ENCODE measurements around the gene CCDC70. TPM values are rescaled to one million over a fixed set of nuclear protein-coding genes. Genes with fewer than 3 reads are reported as not detected.
A peak's percentile ranks its signal among the peaks of the same experiment; 100 is the strongest.

Gene CCDC70
- polyA plus RNA-seq, 4 donors, result not detected

DNA sequence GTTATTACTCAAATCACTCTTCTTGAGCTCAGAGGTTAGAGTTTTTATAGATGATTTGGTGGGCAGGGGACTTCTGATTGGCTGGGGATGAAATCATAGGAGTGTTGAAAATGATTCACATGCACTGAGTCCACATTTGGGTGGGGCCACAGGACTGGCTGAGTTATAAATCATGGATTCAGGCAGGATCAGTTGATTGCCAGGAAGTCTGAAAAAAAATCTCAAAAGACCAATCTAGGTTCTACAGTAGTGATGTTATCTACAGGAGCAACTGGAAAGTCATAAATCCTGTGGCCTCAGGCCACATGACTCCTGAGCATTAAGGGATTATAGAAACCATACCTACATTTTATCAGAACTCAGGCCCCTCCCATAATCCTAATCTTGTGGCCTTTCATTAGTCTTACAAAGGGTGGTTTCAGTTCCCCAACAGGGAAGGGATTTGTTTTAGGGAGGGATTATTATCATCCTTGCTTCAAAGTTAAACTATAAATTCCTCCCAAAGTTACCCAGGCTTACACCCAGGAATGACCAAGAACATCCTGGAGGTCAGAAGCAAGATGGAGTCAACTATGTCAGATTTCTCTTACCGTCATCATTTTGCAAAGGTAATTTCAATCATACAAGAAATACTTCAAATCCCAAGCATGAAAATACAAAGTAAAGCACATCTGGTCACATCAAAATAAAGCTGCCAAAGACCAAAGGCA is 5.6 kb upstream of the CCDC70 start:
- DNase-seq (ENCODE audit: low read depth in 4 of 4, low spot score in 2 of 4), result no peak

DNA sequence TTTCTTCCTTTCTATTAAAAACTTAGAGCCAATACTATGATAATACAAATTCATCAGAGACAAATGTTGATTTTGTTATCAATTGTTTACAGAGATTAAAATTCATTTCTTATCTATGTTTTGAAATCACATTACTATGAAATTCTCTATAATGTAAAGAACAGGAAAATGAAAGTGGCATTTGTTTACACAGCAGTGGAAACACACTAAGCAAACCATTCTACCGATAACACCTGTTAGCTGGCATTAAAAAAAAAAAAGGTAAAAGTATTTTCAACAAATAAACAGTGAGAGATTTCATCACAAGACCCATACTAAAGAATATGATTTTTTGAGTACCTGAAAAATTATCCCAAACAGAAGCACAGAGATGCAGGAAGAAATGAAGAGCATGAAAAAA is 4.8 kb upstream of the CCDC70 start:
- no peak for DNase-seq (ENCODE audit: low read depth in 4 of 4, low spot score in 2 of 4)

- no peak for DNase-seq (ENCODE audit: low read depth in 4 of 4, low spot score in 2 of 4)
These were observed 3.1 kb upstream of the CCDC70 start for GRCh38 chr13:51858433-51859247.

- no peak for DNase-seq (ENCODE audit: low read depth in 4 of 4, low spot score in 2 of 4)
These were observed 1.2 kb downstream of the CCDC70 start for GRCh38 chr13:51862957-51863356.

- DNase-seq (ENCODE audit: low read depth in 4 of 4, low spot score in 2 of 4), result no peak
These were observed 4.1 kb downstream of the CCDC70 start for GRCh38 chr13:51865838-51866237.

GRCh38 chr13:51867062-51867461 is 5.3 kb downstream of the CCDC70 start:
- no peak for DNase-seq (ENCODE audit: low read depth in 4 of 4, low spot score in 2 of 4)

DNA sequence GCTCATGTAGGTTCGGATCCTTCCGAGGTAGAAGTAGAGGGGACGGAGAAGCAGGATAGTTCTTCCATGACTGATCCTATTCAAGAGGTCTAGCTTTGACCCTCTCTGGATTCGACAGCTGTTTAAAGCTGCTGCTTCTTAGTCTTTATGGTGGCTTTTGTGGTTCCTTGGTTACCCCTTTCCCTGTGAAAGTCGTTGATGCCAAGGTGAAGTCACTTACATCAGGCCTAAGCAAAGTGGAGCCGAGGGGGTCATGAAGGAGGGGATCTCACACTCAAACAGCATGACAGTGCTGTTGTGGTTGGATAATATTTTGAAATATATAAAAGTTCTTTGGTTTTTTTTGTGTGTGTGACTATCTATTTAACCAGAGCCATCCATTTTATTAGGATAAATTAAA is 8.1 kb downstream of the CCDC70 start:
- DNase-seq (ENCODE audit: low read depth in 4 of 4, low spot score in 2 of 4), result no peak

DNA sequence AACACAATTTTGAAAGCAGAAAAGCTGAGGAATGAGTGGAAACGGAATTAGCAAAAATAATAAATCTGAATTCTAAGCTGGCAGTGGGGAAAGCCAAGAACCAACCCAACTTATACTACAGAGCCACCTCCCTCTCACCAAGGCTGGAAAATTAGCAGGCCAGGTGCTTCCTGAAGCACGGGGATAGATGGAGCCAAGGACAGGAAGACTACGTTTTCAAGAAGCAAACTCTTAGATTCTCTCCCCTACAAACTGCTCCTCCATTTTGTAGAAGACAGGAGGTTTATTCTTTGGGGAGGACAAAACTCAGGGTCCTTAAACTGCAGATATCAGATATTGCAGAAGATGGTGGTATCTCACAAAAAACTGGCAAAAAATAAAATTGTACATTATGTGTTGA is 8.8 kb downstream of the CCDC70 start:
- no peak for DNase-seq (ENCODE audit: low read depth in 4 of 4, low spot score in 2 of 4)

- DNase-seq (ENCODE audit: low read depth in 4 of 4, low spot score in 2 of 4), result no peak
These were observed 11.5 kb downstream of the CCDC70 start for GRCh38 chr13:51873117-51873798.

DNA sequence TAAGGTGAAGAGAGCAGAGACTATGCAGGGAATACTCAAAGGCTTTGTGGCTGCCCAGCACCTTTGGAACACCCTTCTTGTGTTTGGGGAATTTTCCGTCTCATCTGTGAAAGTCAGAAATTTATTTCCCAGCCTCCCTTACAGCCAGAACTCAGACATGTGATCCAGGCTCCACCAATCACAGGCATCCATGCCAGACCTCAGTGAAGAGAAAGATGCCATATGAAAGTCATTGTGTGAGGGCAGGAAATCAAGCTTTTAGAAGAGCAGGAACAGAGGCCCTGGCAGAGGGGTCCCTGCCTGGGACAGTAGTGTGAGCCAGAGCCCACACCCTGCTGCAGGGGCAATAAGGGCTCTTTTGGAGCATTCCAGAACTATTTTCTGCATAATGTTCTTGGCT is 12.1 kb downstream of the CCDC70 start:
- DNase-seq (ENCODE audit: low read depth in 4 of 4, low spot score in 2 of 4), result no peak

DNA sequence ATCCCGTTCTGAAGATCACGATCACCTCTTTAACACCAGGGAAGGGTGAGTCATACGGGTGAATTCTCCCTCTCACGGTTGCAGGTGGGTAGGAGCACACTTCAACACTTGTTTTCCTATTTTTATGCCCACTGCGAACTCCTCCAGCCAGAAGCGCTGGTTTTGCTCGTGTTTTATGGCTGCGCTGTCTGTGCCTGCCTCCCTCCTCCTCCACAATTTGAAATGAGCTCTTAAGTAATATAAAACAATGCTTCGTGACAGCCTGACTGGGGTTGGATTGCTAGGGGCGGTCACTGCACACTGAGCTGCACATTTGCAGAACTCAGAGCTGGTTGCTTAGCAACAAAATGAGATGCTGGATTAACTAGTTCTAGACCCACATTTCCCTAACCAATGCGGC is 12.9 kb downstream of the CCDC70 start:
- DNase-seq (ENCODE audit: low read depth in 4 of 4, low spot score in 2 of 4), result peak in 3 of 4 donors; percentile 11 to 34 (median 26)

DNA sequence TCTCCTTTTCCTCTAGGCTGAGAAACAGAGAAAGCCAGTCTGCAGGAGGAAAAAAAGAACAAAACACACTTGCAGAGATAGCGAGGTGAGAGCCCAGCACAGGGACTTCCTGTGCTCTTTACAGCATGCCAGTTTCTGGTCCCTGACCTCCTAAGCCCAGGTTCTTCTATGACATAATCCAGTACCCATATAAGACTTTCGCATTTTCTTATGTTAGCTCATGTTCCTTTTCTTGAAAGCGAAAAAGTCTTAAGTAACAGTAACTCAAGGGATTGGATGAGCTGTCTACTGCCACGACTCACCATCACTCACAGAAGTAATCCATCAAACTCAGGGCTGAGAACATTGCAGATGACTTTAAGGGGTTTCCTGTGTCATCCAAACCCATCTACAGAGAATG is 17.4 kb downstream of the CCDC70 start:
- DNase-seq (ENCODE audit: low read depth in 4 of 4, low spot score in 2 of 4), result no peak

DNA sequence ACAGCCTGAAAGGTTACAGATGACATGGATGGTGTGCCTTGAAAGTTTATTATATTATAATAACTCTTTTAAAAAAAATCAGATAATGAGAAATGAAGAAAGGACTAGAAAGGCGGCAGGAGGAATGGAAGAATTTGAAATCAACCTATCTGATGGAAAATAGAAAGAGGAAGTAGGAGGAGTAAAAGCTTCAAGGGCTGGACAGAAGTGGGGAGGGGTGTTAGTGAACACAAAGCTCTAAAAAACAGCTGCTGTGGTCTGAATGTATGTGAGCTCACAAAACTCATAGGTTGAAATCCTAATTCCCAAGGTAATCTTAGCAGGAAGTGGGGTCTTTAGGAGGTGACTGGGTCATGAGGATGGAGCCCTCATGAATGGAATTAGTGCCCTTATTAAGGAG is 19.5 kb downstream of the CCDC70 start:
- DNase-seq (ENCODE audit: low read depth in 4 of 4, low spot score in 2 of 4), result no peak

DNA sequence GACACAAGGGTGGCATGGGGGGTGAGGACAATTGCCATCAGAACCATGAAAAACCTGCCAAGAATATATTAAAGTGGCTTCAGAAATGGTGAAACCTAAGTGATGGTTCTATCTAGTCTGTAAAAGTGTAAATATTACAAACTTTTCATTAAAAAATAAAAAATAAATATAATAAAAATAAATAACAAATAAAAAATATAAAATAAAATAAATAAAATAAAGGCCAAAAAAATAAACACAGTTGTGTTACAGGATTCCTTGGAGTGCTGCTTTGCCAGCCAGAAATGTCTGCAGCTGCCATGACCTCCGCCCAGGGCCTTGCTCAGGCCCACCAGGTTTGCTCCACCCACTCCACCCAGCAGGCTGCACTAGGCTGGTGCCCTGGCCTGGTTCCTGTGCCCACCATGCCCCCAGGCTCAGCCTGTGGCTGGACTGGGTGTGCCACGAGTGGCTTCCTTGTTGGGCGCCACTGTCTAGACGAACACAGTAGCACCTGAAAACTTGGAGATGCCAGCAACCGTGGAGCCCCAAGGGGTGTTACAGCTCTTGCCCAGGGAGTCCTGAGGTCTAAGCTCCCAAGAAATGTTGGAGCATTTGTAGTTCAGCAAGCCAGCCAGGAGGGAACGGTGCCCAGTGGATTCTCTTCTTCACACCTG is 20.9 kb downstream of the CCDC70 start:
- no peak for DNase-seq (ENCODE audit: low read depth in 4 of 4, low spot score in 2 of 4)

GRCh38 chr13:51883226-51883600 is 21.4 kb downstream of the CCDC70 start:
- no peak for DNase-seq (ENCODE audit: low read depth in 4 of 4, low spot score in 2 of 4)

DNA sequence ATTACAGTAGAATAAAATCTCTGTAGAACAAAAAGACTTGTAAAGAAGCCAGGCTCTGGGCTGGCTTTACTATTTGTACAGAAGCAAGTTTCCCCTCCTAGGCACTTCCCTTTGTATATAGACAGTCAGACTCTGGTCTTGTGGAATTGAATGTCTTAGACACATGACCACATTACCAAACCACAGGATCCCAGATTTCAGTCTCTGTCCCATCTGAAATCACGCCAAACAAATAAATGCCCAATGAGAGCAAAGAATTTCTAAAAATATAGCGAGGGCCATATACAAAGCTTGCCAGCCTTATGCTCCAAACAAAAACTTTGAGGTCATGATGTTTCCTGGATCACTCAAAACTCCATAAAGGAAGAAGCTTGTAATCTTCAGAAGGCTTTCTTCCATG is 23.9 kb downstream of the CCDC70 start:
- no peak for DNase-seq (ENCODE audit: low read depth in 4 of 4, low spot score in 2 of 4)

- no peak for DNase-seq (ENCODE audit: low read depth in 4 of 4, low spot score in 2 of 4)
These were observed 25.7 kb downstream of the CCDC70 start for GRCh38 chr13:51887468-51887867.

GRCh38 chr13:51892657-51893056 is 30.9 kb downstream of the CCDC70 start:
- DNase-seq (ENCODE audit: low read depth in 4 of 4, low spot score in 2 of 4), result no peak

DNA sequence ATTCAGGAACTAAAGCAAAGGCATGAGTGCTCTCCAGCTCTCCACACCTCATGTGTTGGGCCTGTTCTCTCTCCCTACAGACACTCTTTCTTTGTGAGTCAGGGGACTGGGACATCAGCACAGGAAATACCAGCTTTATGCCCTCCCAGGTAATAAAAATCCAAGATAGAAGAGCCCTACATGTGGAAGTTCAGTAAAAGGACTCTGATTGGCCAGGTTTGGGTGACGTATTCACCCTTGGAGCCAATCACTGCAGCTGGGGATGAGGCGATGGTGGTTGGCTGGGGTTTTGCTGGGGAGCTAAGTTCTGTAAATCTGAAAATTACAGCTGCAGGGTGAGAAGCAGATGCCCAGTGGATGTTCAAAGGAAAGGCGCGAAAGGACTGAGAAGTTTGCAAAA is 32.5 kb downstream of the CCDC70 start:
- no peak for DNase-seq (ENCODE audit: low read depth in 4 of 4, low spot score in 2 of 4)

- DNase-seq (ENCODE audit: low read depth in 4 of 4, low spot score in 2 of 4), result no peak
These were observed 34.4 kb downstream of the CCDC70 start for GRCh38 chr13:51895906-51896888.
